GM21360 (cell line): ENCODE results near the gene MYH6.

ENCODE experiments used
- ATAC-seq: cut with Tn5 transposase; IDR thresholded peaks from one replicate; pipeline ENCODE4 v1.9.1; 2021; ENCODE audit warnings: mild to moderate bottlenecking, moderate library complexity; ENCODE audit not compliant: unreplicated experiment

Gene MYH6

DNA sequence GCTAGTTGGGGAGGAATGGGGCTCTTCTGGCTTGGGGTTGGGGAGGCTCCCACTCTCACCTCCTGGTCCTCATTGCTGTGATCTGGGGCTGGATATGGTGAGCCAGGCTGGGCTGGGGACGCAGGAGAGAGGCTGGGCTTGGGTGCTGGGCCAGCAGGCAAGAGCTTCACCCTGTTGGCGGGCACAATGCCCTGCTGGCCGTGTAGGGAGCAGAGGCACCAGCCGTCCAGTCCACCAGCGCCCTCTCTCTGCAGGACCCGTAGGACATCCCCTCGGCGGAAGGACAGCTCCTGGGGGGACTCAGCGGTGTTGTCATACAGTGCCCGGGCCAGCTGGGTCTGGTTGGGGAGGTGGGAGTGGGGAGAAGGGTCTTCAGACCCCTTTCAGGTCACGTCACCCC lies 47.6 kb downstream of the MYH6 start:
- ATAC-seq = no peak

DNA sequence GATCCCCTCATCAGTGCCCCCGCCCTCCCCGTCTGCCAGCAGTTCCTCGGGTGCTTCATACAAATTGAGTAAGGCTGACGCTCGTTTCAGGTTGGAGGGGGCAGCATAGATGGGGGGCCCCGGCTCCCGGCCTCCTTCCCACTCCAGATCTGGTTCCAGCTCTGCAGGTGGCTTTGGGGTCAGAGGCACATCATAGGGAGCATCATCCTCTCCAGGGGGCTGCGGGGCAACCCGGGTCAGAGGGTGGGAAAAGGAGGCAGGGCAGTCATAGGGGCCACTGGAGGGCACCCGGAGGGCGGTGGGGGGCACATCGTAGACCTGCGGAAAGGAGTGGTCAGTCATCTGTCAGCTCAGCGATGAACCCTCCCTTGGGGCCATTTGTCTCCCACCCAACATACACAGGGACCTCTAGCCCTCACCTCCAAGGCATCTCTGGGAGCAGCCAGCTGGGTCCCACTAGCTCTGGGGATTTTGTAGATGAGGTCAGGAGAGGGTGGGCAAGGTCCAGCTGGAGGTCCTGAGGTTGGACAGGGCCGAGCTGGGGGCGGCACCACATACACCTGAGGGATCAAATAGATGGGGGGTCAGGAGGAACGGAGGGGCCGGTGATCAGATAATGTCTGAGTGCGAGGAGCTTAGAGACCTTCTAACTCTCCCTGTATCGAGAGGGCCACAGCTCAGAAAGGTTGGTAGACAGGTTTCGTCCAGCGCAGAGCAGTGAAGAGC lies 48.2 kb downstream of the MYH6 start:
- no peak for ATAC-seq

DNA sequence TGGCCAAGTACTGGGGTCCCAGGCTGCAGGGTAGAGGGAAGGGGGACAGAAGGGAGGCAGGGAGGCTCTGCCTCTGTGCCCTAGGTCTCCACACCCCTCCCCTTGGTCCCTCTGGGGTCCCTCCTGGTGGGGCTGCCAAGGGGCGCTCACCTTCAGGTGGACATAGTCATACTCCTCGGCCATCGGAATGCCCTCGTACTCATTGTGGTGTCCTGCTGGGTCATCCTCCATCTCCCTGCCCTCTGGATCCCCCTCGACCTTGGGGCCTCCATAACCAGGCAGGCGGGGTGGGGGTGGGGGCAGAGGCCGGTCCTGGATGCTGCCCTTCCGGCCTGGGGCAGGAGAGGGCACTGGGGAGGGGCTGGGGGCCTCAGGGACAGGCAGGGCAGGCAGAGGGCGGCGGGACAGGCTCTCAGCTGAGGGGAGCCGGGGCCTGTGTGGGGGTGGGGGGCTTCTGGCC lies 48.9 kb downstream of the MYH6 start:
- no peak for ATAC-seq

DNA sequence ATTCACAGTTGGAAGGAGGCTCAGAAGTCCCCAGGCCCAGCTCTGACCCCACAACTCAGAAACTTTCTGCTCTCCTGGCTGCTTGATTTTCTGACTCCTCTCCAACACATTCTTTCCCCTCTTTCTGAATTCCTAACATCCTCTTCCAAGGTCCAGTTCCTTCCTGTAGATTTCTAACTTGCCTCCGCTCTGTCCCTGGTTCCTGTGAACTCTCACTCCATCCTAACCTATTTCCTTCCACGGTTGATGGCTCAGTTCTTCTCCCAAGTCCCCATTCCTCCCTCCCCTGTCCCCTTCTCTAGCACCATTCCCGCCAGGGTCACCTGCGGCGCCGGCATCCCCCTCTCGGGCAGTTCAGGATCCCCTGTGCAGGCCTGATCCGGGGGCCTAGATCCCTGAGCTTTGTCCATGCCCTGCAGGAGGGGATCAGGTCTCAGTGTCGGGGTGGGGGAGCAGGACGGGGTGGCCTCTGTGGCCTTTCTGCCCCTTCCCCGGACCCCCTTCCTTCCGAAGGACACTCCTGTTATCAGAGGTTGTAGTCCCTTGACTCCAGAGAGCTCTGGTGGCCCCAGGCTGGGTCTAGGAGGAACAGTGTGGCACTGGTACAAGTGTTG lies 49.4 kb downstream of the MYH6 start:
- no peak for ATAC-seq

DNA sequence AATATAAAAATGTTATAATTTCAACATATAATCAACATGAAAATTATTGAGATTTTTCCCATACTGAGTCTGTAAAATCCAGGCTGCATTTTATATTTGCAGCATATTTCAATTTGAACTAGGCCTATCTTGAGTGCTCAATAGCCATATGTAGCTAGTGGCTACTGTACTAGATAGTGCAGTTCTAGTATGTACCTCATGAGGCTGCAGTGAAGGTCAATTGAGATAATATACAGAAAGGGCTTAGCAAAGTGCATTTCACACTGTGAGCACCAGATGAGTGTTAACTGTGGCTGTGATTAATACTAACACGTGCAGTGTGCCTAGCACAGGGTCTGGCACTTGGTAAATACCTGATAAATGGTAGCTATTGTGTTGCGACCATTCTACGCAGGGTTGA lies 50.0 kb downstream of the MYH6 start:
- no peak for ATAC-seq

DNA sequence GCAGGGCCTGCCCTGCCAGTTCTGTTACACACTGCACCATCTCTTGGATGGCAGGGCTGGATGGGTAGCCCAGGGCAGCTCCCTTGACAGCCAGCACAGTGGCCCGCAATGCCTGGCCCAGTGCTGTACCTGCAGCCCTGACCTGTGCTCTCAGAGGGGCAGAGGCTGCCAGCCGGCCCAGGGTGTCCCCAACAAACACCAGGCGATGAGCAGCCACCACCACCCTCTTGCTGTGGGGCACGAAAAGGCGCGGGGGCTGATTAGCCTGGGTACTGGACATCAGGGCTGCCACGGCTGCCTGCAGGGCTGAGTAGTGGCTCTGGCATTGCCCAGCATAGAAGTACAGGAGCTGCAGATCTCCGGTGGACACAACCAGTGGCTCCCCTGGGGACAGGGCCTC lies 50.8 kb downstream of the MYH6 start:
- no peak for ATAC-seq

DNA sequence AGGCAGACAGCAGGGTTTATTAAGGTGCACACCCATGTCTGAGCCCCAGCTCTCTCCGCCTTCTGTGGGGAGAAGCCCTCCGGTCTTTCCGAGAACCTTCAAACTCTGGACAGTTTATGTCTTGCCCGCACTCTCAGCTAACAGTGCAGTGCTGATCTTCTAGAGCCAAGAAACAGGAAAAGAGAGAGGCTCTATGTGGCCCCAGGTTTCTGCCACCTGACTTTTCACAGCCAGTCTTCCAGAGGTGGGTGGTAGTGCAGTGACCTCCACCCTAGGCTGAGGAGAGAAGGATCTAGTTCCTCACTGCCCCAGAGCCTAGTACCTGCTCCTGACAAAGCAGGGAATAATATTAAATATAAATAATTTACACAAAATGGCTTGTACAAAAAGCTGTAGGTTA lies 51.4 kb downstream of the MYH6 start:
- ATAC-seq = no peak

DNA sequence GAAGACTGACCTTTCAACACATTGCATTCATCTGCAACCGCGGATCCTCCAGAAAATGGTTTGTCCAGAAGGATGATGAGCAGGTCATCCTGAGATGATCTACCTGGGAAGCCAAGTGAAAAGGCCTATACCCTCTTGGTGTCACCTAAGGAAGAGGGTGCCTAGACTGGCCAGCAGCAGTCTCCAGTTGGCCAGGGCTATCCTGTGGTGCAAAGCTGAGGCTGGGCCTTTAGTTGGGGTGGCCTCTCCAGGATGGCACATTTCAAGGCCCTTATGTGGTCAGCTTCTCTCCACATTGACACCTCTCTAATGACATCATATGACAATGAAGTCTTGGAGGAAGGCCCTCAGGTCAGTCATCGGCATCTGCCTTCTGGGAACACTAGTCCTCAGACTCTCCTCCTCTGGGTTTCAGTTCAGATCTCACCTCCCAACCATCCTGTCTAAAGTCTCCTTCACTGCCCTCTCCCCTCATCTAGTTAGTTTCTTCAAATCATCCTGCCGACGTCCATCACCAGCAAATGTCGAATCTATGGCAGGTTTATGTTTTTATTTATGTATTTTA lies 52.1 kb downstream of the MYH6 start:
- no peak for ATAC-seq

DNA sequence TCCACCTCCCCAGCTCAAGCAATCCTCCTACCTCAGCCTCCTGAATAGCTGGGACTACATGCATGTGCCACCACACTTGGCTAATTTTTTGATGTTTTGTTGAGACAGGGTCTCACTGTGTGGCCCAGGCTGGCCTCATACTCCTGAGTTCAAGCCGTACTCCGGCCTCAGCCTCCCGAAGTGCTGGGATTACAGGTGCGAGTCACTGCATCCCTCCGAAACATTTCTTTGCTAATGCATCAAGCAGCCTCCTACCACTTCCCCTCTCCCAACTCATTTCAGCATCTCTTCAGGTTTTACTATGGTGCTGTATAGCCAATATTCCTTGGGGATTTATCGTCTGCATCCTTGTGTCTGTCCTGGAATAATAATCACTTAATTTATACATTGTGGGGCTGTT lies 53.1 kb downstream of the MYH6 start:
- no peak for ATAC-seq

DNA sequence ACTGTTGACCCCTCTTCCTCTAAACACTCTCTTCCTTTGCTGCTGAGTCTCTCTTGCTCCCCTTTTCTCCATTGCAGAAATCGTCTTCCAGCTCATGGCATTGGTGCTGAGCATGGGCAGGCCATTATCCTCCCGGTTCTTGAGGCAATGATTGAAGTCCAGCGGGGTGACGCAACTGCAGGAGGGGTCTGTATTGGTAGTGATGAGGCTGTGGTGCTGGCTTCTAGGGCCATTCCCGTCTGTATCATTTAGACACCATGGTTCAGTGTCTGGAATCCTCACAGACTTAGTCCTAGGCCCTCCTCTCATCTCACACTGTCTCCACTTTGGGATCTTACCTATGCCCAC lies 54.7 kb downstream of the MYH6 start:
- ATAC-seq = no peak

DNA sequence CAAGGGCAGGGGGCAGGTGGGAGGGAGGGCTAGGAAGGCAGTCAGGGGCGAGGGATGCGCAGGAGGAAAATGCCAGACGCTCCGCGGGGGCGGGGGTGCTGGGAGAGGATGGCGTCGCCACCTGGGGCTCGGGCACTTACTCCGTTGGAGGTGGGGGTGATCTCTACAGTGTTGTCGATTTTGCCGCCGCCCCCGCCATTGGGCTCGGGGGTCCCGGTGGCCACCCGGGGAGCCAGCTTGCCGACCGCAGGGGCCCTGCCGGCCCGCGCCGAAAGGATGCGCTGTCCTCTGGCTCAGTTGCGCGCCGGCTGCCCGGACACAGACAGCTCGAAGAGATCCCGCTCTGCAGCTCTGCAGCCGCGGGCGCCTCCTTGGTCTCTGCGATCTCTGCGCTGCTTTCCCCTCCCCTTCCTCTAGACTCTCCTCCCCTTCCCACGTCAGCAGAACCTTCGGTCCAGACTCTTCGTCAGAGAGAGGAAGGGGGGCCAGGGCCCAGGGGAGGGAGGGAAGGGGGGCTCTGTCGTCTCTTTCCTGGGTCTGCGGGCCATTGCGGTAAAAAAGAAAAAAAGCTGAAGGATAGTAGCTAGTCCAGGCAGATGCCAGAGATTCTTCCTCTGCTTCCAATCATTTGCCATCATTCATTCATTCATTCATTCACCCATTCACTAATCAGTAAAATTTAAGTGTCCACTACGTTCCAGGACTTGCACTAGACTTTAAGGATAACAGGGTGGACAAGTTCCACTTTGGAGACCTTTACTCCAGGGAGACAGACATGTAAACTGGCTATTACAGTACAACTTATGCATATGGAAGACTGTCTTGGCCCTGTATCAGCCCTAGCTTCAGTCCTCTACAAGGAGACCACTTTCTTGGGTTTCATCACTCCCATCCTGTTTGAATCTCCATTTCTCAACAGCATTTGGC lies 55.3 kb downstream of the MYH6 start, which contains the start of gene SLC22A17:
Gene SLC22A17, minus strand, starts transcription at position 382 of the 927 bp plus-strand sequence.
- ATAC-seq = no peak

DNA sequence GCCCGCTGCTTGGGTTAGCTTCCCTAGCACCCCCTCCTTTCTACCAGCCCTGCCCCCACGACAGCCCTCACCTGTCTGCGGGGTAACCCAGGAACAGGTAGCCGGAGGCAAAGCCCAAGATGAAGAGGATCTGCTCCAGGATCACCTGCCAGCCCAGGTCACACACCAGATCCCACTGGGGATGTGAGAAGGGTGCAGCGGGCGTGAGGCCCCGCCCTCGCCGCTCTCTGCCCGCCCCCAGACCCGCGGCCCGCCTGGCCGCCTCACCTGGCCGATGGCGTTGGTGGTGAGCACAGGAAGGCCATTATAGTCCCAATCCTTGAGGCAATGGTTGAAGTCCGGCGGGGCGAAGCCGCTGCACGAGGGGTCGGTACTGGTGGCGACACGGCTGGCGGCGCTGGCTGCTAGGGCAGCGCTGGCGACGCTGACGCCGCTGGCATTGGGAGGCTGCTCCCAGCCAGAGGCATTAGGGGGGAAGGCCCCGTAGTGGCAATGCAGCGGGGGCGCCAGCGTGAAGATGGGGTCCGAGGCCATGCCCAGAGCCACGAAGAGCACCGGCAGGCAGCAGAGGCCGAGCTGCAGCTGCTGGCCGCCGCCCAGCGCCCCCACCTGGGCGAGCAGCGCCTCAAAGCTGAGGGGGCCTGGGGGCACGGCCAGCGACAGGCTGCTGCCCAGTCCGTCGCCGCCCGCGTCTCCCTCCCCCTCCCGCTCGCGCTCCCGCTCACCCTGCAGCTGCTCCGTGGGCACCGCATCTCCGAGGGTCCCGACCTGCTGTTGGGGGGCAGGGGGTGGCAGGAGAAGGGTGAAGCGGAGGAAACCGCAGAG lies 56.2 kb downstream of the MYH6 start:
- ATAC-seq = no peak

DNA sequence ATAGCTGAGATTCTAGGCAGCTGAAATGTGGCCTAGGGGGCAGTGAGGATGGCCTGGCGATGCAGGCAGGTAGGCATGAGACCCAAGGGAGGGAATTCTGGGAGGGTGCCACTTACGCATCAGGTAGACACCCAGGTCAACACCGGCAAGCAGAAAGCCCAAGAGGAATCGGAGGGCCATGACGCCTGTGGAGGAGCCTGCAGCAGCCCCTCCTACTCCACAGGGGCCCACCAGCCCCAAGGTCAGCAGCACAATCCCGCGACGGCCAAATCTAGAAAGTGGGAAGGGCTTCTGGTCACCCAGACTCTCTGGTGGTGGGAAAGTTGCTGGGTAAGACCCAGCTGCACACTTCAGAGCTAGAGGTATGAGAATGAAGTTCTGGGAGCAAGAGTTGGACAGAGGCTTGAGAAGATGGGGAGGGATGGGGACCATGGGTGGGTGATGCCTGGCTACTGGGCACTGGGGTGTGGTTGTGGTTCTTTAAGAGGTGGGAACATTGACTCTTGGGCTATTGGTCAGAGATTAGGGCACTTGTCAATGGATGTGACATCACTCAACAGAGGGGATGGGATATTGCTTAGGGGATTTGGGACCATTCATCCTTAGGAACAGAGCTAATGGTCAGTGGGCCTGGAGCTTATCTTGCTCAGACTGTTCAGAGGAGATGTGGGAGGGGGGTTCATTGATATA lies 58.8 kb downstream of the MYH6 start:
- ATAC-seq = no peak

DNA sequence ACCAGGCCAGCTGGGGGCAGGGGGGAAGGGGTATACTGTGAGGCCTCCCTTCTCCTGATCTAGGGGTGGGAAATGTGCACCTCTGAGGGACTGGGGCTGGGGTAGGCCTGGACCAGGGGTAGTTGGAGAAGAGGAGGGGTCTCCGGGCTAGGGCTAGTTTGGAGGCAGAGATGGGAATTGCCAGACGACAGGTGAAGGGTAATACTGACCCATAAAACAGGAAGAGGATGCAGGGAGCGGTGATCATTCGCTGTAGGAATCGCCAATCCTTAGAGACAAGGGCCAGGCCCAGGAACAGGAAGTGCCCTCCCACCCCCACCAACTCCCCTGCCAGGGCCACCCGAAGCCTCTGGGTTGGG lies 59.8 kb downstream of the MYH6 start:
- ATAC-seq = no peak

DNA sequence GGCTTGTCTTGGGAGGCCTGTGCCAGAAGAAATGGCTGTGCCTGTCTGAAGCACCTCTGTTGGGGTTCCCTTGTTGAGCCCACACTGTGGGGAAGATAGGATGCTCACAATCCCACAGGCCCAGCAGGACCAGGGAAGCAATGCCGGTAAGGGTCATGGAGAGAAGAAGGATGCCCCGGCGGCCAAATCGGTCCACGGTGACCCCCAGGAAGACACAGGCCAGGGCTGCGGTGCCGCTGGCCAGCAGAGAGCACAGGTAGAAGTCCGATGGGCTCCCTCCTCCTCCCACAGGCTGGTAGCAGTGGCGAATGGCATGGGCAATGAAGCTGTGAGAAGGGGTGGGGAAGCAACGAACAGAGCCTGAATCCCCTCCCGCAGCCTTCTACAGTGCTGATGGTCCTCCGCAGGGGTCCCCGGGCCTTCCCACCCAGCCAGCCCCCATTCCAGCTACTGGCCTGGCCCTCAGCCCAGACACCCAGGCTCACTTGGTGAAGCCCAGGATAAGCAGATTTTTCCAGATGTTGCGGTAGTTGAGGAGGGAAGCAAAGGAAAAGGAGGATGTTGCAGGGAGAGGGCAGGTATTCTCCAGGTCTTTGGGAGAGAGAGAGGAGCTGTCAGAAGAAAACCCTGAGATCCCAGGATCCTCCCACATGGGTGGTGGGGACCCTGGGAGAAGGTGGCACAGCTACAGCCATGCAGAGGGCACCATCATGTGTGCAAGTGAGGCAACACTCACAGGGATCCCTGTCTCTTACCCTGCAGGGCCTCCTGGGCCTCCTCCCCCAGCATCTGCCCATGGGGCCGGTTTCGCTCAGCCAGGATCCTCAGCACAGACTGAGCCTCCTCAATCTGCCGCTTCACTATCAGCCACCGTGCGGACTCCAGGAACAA lies 60.4 kb downstream of the MYH6 start:
- ATAC-seq = no peak

DNA sequence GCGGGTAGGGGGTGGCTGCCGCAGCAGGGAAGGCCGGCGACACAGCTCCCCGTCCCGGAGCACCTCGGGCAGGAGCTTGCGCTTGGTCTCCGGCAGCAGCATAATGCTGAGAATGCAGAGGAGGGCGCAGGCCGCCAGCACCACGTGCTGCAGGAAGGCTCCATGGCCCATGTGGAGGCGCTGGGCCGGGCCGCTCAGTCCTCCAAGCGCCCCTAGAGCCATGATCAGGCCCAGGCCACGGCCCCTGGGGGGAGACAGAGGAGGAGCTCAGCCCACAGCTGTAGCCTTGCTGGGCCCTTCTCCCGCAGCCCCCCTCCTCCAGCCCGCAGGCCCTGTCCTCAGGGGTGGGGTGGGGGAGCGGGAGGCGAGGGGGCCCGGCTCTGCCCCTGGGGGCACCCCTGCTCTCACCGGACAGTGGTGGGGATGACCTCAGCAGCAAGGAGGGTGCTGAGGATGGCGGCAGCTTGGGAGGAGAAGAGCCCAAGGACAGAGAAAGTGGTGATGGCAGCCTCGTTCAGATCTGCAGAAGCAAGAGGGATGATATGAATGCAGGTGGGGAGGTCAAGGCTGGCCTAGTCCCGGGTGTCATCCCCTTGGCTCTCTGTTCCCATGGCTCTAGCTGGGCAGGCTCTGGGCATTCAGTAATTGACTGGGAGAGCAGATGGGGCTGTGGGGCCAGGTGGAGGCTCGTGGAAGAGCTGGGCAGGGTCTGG lies 61.2 kb downstream of the MYH6 start:
- no peak for ATAC-seq

DNA sequence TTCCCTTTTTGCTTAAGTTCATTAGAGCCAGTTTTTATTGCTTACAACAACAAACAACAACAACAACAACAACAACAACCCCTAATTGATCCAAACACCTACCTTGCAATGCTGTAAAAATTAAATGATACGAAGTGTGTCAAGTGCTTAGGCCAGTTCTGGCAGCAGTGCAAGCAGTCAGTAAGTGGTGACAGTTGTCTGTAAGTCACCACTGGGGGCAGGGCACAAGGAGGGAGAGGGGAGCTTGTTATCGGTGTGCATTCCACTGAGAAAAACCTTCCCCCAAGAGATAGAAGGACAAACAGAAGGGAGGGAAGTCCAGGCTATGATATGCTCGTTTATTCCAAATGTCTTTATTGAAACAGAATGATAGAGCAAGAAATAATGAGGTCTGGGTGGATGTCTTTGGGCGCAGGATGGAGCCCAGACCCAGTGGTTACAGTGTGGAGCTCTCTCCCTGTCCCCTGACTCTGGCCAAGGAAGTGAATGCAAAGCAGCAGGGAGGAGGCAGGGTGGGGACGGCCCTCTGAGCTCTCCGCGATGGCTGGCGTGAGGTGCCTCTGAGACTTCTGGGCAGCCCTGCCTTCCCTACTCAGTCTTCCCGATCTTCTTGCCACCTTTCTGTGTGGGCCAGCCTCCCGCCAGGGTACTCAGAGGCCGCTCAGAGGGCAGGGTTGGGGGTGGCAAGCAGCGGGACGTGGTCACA lies 61.9 kb downstream of the MYH6 start:
- ATAC-seq = no peak

DNA sequence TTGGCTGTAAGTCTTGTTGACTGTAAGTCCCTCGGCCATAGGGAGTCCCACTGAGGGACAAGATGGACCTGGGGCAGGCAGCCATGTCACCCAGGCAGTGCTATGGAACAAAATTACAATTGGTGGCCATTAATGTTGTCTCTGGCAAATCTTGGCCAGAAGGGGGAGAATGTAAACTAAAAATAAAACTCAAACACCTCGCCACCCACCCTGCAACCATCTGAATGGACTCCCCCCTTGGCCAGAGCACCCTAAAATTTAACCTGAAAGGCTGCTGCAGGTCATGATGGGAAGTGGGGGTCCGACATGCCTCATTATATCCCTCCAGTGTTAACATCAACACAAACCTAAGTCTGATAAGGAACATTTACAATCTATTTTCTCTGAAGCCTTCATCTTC lies 63.6 kb downstream of the MYH6 start:
- ATAC-seq = no peak
